ENCODE measurements around the gene NCAM2. TPM values are rescaled to one million over a fixed set of nuclear protein-coding genes. Genes with fewer than 3 reads are reported as not detected.

The NCAM2 gene
- total RNA-seq, 1 donor from 2014 or later, result not detected

DNA sequence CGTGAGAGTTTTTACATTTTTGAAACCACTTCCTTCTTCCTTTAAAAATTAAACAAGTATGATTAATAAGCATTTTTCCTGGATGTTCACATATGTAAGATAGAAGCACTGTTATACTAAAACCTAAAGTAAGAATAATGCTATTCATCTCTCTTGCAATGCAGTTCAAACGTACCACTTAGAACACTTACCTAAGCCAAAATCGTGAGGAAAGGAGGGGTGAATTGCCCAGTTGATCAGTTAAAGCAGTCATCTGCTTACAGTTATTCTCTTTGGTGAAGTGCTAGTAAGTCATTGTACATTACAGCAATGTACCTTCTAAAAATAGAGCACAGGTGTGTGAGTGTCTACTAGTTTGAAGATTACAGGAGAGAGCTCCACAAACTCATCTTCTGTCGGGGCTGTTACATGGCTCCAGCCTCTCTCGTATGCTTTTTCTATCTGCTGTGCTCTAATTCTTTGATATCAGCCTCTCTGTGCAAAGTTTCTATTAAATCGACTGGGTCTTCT lies 3.4 kb downstream of the NCAM2 start:
- DNase-seq (ENCODE audit: low read depth), result no peak
- H3K4me3 ChIP-seq (ENCODE audit: low read depth, low read length), result no peak overlapping the region
- TF ChIP-seq, protein P1, sequence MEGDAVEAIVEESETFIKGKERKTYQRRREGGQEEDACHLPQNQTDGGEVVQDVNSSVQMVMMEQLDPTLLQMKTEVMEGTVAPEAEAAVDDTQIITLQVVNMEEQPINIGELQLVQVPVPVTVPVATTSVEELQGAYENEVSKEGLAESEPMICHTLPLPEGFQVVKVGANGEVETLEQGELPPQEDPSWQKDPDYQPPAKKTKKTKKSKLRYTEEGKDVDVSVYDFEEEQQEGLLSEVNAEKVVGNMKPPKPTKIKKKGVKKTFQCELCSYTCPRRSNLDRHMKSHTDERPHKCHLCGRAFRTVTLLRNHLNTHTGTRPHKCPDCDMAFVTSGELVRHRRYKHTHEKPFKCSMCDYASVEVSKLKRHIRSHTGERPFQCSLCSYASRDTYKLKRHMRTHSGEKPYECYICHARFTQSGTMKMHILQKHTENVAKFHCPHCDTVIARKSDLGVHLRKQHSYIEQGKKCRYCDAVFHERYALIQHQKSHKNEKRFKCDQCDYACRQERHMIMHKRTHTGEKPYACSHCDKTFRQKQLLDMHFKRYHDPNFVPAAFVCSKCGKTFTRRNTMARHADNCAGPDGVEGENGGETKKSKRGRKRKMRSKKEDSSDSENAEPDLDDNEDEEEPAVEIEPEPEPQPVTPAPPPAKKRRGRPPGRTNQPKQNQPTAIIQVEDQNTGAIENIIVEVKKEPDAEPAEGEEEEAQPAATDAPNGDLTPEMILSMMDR (conservative IDR thresholded peaks at IDR 0.05; ENCODE audit: low read depth, low read length), result no peak

DNA sequence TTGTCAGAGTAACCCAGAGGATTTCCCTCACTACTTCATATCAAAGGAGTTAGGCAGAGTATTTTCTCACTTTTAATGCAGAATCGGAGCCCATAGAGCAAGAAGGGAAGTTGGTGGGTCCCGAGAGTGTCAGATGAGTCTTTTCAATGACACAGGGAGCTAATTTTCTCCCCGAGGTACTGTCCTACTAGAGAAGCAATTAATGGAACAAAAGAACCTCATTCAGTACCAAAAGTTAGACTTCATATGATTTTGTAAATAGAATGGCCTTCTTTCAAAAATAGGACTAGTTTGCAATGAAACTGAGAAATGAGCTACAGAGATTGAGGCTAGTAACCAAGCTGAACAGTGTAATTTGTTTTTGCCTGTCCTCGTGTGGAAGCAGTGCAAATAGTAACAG lies 3.9 kb downstream of the NCAM2 start:
- no peak for DNase-seq (ENCODE audit: low read depth)
- no peak overlapping the region for H3K4me3 ChIP-seq (ENCODE audit: low read depth, low read length)
- TF ChIP-seq, protein P1 (conservative IDR thresholded peaks at IDR 0.05; ENCODE audit: low read depth, low read length), result no peak

DNA sequence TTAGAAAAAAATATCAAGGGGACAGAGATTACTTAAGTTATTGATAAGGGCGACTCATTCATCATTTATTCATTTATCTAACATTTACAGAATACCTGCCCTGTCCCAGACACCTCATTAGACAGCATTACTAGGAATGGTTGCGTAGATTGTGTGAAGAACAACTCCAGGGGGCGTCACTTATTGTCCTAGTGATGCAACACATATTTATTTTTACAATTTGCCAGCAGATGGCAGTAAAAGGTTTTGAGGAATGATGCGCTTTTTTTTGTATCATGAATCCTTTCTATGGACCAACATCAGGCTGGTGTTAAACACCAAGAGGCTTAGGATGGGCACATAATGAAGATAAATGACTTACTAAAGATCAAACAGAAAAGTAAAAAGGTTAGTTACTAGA lies 5.5 kb downstream of the NCAM2 start:
- no peak for DNase-seq (ENCODE audit: low read depth)
- H3K4me3 ChIP-seq (ENCODE audit: low read depth, low read length), result no peak overlapping the region

DNA sequence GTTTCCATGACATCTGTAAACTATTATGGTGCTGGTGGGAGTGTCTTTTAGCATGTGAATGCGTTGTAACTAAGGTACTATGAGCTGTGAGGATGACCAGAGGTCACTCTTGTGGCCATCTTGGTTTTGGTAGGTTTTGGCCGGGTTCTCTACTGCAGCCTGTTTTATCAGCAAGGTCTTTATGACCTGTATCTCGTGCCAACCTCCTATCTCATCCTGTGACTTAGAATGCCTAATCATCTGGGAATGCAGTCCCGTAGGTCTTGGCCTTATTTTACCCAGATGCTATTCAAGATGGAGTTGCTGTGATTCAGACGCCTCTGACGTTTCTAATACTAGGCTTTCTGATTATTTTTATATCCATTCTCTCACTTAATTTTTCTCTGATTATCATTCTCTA lies 9.4 kb downstream of the NCAM2 start:
- TF ChIP-seq, protein P1 (conservative IDR thresholded peaks at IDR 0.05; ENCODE audit: low read depth, low read length), result no peak
- H3K4me3 ChIP-seq (ENCODE audit: low read depth, low read length), result no peak overlapping the region
- DNase-seq (ENCODE audit: low read depth), result no peak

More for the DNA sequence above, 5.5 kb downstream of the NCAM2 start:
- TF ChIP-seq, protein P1 (conservative IDR thresholded peaks at IDR 0.05; ENCODE audit: low read depth, low read length), result peak; percentile 56

DNA sequence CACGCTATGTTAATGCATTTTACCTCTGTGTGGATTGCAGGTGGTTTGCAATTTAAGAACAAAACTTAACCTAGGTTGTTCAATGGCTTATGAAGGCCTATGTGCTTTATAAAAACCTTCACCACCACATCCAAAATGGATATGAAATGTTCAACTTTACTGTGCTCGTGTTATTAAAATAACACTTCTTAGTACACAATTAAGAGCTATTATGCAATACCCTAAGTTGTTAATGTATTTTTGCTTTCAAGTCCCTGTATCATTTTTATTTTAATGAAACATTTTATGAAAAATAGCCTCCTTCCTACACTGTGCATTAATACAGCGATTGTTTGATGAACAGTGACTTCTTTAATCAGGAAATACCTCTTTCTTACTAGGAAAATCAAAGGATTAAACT lies 12.0 kb downstream of the NCAM2 start:
- no peak for DNase-seq (ENCODE audit: low read depth)
- no peak overlapping the region for H3K4me3 ChIP-seq (ENCODE audit: low read depth, low read length)
- TF ChIP-seq, protein P1 (conservative IDR thresholded peaks at IDR 0.05; ENCODE audit: low read depth, low read length), result no peak

DNA sequence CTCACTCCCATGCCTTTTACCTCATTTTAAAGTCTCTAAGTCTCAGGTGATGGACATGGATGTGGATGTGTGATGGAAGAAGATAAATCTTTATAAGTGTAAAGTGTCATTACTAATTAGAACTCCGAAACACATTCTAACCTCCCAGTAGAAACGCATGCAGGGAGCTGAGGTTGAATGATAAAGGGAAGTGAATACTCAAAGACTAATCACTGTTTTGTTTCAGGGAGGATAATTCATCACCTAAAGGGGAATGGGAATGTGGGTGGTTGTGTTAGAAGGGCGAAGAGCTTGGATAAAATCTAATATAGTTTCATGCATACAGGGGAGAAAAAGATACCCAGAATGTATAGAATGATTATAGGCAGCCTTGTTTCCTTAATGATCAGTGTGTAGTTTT lies 12.5 kb downstream of the NCAM2 start:
- TF ChIP-seq, protein P1 (conservative IDR thresholded peaks at IDR 0.05; ENCODE audit: low read depth, low read length), result no peak
- no peak for DNase-seq (ENCODE audit: low read depth)
- no peak overlapping the region for H3K4me3 ChIP-seq (ENCODE audit: low read depth, low read length)

DNA sequence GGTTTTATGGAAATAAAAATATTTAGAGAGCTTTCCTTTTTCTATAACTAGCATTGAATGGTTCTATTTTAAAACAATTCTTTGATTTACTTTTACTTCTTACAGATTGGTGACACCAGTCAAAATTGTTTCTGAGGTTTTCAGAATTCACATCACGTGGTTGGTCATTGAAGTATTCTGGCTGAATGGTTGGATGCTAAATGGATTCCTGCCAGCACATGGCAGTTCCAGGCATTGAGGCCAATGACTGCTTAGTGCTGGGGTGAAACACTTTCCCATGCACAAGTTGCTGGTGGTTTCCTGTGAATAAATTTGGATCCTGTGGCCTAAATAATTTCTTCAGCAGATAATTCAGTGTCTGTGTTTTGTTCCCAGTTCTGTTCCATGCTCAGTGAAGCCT lies 20.6 kb downstream of the NCAM2 start:
- TF ChIP-seq, protein P1 (conservative IDR thresholded peaks at IDR 0.05; ENCODE audit: low read depth, low read length), result no peak
- no peak for DNase-seq (ENCODE audit: low read depth)
- H3K4me3 ChIP-seq (ENCODE audit: low read depth, low read length), result no peak overlapping the region
